Uterus (tissue), 4 donors: ENCODE data around the gene C9orf72. TPM values are rescaled to one million over a fixed set of nuclear protein-coding genes. Genes with fewer than 3 reads are reported as not detected.
"Not testable (repeated sequence)": the region's sequence is repeated elsewhere in the genome, so short reads cannot be mapped to it uniquely, and the experiment has no call there.

Experiments used
- DNase-seq, 2 donors: peaks; one replicate each; pipeline ENCODE4 v3.0.0-alpha.2; 2019 to 2020
- H3K27ac ChIP-seq, 2 donors: fragments of 200-600 bp; sonication (generic); 1 replicate in 1 of 2; 2 replicates in 1 of 2; pipeline ENCODE4 v1.5.1; 2016 to 2018
- H3K27me3 ChIP-seq, 2 donors: fragments of 200-600 bp; sonication (generic); one replicate each; pipeline ENCODE4 v1.5.1; 2018 to 2019; ENCODE audit warnings: control low read depth in 1 of 2
- H3K36me3 ChIP-seq, 2 donors: fragments of 200-600 bp; sonication (generic); one replicate each; pipeline ENCODE4 v1.5.1; 2019; ENCODE audit warnings: control low read depth in 1 of 2
- H3K4me1 ChIP-seq, 2 donors: fragments of 200-600 bp; sonication (generic); one replicate each; pipeline ENCODE4 v1.5.1; 2018 to 2019; ENCODE audit warnings: control low read depth in 1 of 2
- H3K4me3 ChIP-seq, 2 donors: fragments of 200-600 bp; sonication (generic); 1 replicate in 1 of 2; 2 replicates in 1 of 2; pipeline ENCODE4 v1.5.1; 2018 to 2019; ENCODE audit warnings: mild to moderate bottlenecking in 1 of 2
- H3K9me3 ChIP-seq, 2 donors: fragments of 200-600 bp; sonication (generic); one replicate each; pipeline ENCODE4 v1.5.1; 2019; ENCODE audit warnings: control low read depth in 1 of 2
- CTCF ChIP-seq, 4 experiments: fragments of 200-600 bp in 2 of 4; fragments of 450-650 bp in 2 of 4; sonication (generic) in 2 of 4; IDR thresholded peaks; one replicate each; pipeline ENCODE4 v1.5.1; 2016 to 2019; ENCODE audit warnings: antibody characterized with exemption in 4 of 4, mild to moderate bottlenecking in 2 of 4, moderate library complexity in 1 of 4
- POLR2A ChIP-seq, 2 donors: fragments of 450-650 bp; IDR thresholded peaks; one replicate each; pipeline ENCODE4 v1.6.1; 2016; ENCODE audit warnings: antibody characterized with exemption in 2 of 2, mild to moderate bottlenecking in 1 of 2, moderate library complexity in 1 of 2
- intact Hi-C: fragments of 100-400 bp; cut with DNase I; formaldehyde crosslinking; loops from one replicate; pipeline ENCODE4 v1.15.1; 2023; ENCODE audit warnings: low total_unique reads
- total RNA-seq, 4 donors: library from RNA; depleted of rRNA in 3 of 4; stranded (reverse); fragments of >200 nt in 3 of 4; gene quantifications; one replicate each; pipeline versions ENCODE4 v1.1.0 to v1.2.4, GENCODE V29; 2014 to 2023
- donor health status: DM: yes; HTN: yes; CAD: no.

The C9orf72 gene
- total RNA-seq, 4 donors from 2014 or later, result 16.1 to 46.2 (median 32.1) TPM

GRCh38 chr9:27614551-27614950, 41.3 kb upstream of the C9orf72 start:
- H3K27ac ChIP-seq, result no peak overlapping the region
- H3K36me3 ChIP-seq, result no peaks in the 10 kb centered on the region
- intact Hi-C loops, result no loop called here
- no peaks in the 10 kb centered on the region for H3K4me1 ChIP-seq
- no peak overlapping the region for H3K4me3 ChIP-seq
- TF ChIP-seq POLR2A (IDR thresholded peaks at IDR 0.05), result no peak
- TF ChIP-seq CTCF (IDR thresholded peaks at IDR 0.05), result no peak
- H3K9me3 ChIP-seq, result no peaks in the 10 kb centered on the region
- DNase-seq, result no peak
- H3K27me3 ChIP-seq, result no peaks in the 10 kb centered on the region

- H3K36me3 ChIP-seq, intact Hi-C loops, H3K27me3 ChIP-seq, H3K4me1 ChIP-seq, H3K9me3 ChIP-seq, H3K27ac ChIP-seq, H3K4me3 ChIP-seq, DNase-seq: not testable (repeated sequence)
These were observed 38.8 kb upstream of the C9orf72 start for GRCh38 chr9:27612036-27612435.

GRCh38 chr9:27610622-27611021, 37.3 kb upstream of the C9orf72 start:
- no peaks in the 10 kb centered on the region for H3K27me3 ChIP-seq
- H3K36me3 ChIP-seq, result no peaks in the 10 kb centered on the region
- DNase-seq, result no peak
- intact Hi-C loops, result no loop called here
- no peaks in the 10 kb centered on the region for H3K9me3 ChIP-seq
- H3K4me1 ChIP-seq, result no peaks in the 10 kb centered on the region
- H3K4me3 ChIP-seq, result no peak overlapping the region
- H3K27ac ChIP-seq, result no peak overlapping the region
- TF ChIP-seq CTCF (IDR thresholded peaks at IDR 0.05) (no peak), POLR2A (IDR thresholded peaks at IDR 0.05) (no peak)

GRCh38 chr9:27602954-27603353, 29.7 kb upstream of the C9orf72 start:
- TF ChIP-seq POLR2A (IDR thresholded peaks at IDR 0.05) (no peak), CTCF (IDR thresholded peaks at IDR 0.05) (no peak)
- Histone ChIP-seq H3K4me3 (no peak overlapping the region), H3K27me3 (no peaks in the 10 kb centered on the region), H3K4me1 (no peaks in the 10 kb centered on the region), H3K36me3 (no peaks in the 10 kb centered on the region), H3K27ac (peak overlapping the region in 1 of 2 donors; percentile 23), H3K9me3 (no peaks in the 10 kb centered on the region)
- no peak for DNase-seq
- intact Hi-C loops, result no loop called here

- Histone ChIP-seq H3K27me3 (no peaks in the 10 kb centered on the region), H3K27ac (peak overlapping the region in 1 of 2 donors; percentile 23)
These were observed 29.0 kb upstream of the C9orf72 start for GRCh38 chr9:27602142-27602861.

More at GRCh38 chr9:27602142-27602861, 29.0 kb upstream of the C9orf72 start:
- intact Hi-C loops, result no loop called here
- no peak for DNase-seq
- Histone ChIP-seq H3K9me3 (no peaks in the 10 kb centered on the region), H3K36me3 (no peaks in the 10 kb centered on the region), H3K4me3 (no peak overlapping the region), H3K4me1 (no peaks in the 10 kb centered on the region)
- TF ChIP-seq POLR2A (IDR thresholded peaks at IDR 0.05) (no peak), CTCF (IDR thresholded peaks at IDR 0.05) (no peak)
